ENCODE measurements around the gene STT3A.

Gene STT3A

GRCh38 chr11:125663910-125664309, 71.3 kb downstream of the STT3A start:
- DNase-seq (ENCODE audit: low spot score): no peak

GRCh38 chr11:125667151-125667550, 74.5 kb downstream of the STT3A start:
- no peak for DNase-seq (ENCODE audit: low spot score)

GRCh38 chr11:125670172-125670571, 77.5 kb downstream of the STT3A start:
- DNase-seq (ENCODE audit: low spot score): no peak

GRCh38 chr11:125671561-125671960, 78.9 kb downstream of the STT3A start:
- DNase-seq (ENCODE audit: low spot score): no peak

Measured in ecto neural progenitor cell (in vitro differentiated cells).